Astrocyte of the cerebellum (primary cell): ENCODE measurements around the gene TNFRSF6B.
"Not testable (repeated sequence)": the region's sequence is repeated elsewhere in the genome, so short reads cannot be mapped to it uniquely, and the experiment has no call there.

Experiments used
- DNase-seq: peaks from one replicate; pipeline ENCODE4 v3.0.0-alpha.2; 2011; ENCODE audit warnings: low read depth
- H3K4me3 ChIP-seq: 2 replicates; pipeline ENCODE4 v1.5.1; 2011; ENCODE audit warnings: mild to moderate bottlenecking, low read depth, low read length, moderate library complexity
- in situ Hi-C: cut with HindIII; loops from 2 replicates; pipeline ENCODE4 v1.10.0; 2017; ENCODE audit warnings: low sequenced_read_pairs
- TF ChIP-seq, protein P1 (sequence below): IDR thresholded peaks from 2 replicates; pipeline ENCODE4 v1.5.1; 2012; ENCODE audit warnings: low read length, low read depth, moderate library complexity, mild to moderate bottlenecking; ENCODE audit errors: missing control alignments

Gene TNFRSF6B

DNA sequence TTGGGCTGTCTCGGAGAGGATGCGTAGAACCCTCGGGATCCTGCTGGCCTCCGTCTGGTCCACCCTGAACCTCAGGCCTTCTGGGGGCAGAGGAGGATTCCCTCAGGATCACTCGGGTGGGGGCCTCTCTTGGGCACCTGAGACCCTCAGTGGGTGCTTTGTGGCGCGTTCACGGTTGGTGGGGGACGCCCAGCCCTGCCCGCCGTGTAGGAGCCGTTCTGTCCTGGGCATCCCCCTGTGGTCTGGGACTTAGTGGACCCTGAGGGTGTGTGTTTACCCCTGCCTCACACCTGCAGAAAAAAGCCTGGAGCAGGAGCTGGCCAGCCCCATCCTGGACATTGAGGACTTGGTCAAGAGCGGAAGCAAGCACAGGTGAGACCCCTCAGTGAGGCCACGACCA, 30.7 kb upstream of the TNFRSF6B start:
- TF ChIP-seq, protein P1, sequence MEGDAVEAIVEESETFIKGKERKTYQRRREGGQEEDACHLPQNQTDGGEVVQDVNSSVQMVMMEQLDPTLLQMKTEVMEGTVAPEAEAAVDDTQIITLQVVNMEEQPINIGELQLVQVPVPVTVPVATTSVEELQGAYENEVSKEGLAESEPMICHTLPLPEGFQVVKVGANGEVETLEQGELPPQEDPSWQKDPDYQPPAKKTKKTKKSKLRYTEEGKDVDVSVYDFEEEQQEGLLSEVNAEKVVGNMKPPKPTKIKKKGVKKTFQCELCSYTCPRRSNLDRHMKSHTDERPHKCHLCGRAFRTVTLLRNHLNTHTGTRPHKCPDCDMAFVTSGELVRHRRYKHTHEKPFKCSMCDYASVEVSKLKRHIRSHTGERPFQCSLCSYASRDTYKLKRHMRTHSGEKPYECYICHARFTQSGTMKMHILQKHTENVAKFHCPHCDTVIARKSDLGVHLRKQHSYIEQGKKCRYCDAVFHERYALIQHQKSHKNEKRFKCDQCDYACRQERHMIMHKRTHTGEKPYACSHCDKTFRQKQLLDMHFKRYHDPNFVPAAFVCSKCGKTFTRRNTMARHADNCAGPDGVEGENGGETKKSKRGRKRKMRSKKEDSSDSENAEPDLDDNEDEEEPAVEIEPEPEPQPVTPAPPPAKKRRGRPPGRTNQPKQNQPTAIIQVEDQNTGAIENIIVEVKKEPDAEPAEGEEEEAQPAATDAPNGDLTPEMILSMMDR, result no peak

DNA sequence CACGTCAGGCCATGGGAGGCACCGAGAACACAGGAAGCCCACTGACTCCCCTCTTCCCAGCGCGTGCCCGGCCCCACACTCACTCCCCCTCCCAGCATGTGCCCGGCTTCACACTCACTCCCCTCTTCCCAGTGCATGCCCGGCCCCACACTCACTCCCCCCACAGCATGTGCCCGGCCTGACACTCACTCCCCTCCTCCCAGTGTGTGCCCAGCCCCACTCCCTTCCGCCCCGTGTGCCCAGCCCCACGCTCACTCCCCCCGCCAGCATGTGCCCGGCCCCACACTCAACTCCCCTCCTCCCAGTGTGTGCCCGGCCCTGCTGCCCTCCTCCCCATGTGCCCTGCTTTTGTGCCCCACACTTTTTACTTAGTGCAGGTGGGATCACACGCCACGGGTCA, 28.6 kb upstream of the TNFRSF6B start:
- no peak overlapping the region for H3K4me3 ChIP-seq
- DNase-seq, result no peak
- TF ChIP-seq, protein P1, result no peak
- in situ Hi-C loops, result loop anchor here (10.0 kb wide), 1 partner anchor 133 kb away; the partner anchor contains the start of gene PTK6

More for the DNA sequence above, 30.7 kb upstream of the TNFRSF6B start:
- DNase-seq, result no peak
- H3K4me3 ChIP-seq, result no peak overlapping the region
- in situ Hi-C loops, result loop anchor here (10.0 kb wide), 1 partner anchor 131 kb away; the partner anchor contains the start of gene PTK6

DNA sequence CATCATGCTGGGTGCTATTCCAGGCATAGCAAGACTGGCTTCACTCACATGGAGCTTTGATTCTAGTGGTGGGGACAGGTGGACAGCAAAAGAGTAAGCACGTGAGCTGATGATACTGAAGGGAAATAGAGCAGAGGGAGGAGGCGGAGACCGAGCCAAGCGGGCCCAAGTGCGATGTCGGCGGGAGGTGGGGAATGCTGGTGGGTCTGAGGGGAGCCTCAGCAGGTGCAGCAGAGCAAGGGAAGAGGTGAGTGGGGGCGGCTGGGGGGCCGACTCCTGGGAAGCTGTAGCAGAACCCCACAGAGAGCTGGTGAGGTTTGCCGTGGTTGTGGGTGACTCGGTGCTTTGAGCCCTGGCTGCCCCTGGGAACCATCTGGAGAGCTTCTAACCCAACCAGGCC, 28.1 kb upstream of the TNFRSF6B start:
- in situ Hi-C loops, result loop anchor here (10.0 kb wide), 1 partner anchor 134 kb away; the partner anchor contains the start of gene PTK6
- H3K4me3 ChIP-seq, result no peak overlapping the region
- DNase-seq, result no peak
- TF ChIP-seq, protein P1, result no peak

DNA sequence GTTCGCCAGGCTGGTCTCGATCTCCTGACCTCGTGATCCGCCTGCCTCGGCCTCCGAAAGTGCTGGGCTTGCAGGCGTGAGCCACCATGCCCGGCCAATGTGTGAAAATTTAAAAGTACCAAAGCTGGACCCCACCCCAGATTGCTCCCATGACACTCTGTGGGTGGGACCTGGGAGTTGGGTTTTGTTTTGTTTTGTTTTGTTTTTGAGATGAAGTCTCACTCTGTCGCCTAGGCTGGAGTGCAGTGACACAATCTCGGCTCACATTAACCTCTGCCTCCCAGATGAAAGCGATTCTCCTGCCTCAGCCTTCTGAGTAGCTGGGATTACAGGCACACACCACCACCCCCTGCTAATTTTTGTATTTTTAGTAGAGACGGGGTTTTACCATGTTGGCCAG, 24.8 kb upstream of the TNFRSF6B start:
- DNase-seq, in situ Hi-C loops, H3K4me3 ChIP-seq: not testable (repeated sequence)

DNA sequence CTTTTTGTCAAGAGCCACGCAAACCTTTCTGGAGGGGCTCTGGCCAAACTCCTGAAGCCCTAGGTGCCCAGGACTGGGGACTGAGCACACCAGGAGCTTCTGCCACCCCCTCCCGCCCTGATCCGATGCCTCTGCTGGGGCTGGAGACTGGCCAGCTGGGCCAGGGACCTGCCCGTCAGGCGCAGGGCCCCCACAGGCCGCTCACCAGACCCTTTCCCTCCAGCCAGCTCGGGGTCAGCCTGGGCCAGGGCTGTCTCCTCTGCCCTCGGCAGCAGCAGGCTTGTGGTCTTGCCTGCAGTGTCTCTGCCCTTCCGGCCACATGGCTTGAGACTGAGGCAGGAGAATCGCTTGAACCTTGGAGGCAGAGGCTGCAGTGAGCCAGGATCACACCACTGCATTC, 23.8 kb upstream of the TNFRSF6B start:
- TF ChIP-seq, protein P1, result no peak
- no peak overlapping the region for H3K4me3 ChIP-seq
- in situ Hi-C loops, result no loop called here
- no peak for DNase-seq

DNA sequence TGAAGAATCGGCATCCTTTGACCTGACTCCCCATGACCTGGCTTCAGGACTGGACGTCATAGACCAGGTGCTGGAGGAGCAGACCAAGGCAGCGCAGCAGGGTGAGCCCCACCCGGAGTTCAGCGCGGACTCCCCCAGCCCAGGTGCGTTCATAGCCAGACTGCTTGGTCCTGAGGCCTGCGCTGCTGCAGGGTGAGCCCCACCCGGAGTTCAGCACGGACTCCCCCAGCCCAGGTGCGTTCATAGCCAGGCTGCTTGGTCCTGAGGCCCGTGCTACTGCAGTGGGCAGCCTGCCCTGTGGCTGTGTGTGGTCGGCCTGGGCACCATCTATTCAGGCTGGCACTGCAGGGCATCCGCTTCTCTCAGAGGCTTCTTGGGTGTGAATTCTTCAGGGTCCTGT, 22.5 kb upstream of the TNFRSF6B start:
- DNase-seq, result no peak
- in situ Hi-C loops, result no loop called here
- TF ChIP-seq, protein P1, result no peak
- no peak overlapping the region for H3K4me3 ChIP-seq

DNA sequence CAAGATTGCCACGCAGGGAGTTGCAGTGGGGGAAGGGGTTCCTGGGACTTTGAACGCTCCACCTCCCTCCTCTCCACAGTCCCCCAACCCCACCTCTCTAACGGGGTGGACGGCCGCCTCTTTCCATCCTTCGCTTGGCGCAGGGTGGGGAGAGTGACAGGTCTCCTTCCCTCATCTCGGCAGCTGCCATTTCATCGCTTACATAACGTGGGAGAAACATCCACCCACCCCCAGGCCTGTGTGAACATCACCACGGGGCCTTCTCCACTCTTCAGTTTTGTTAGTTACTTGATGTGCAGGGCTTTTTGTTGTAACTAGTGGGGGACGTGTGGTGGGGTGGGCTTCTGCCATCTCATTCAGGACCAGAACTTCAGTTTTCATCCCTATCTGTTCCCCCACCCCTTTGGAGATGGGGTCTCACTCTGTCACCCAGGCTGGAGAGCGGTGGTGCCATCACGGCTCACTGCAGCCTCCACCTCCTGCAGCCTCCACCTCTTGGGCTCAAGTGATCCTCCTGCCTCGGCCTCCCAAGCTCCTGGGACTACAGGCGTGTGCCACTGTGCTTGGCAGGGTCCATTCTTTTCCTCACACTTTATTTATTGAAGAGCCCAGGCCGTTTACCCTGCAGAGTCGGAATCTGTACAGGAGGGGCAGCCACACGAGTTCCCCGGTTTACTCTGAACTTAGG, 20.6 kb upstream of the TNFRSF6B start:
- DNase-seq, result no peak
- in situ Hi-C loops, result no loop called here
- H3K4me3 ChIP-seq, result no peak overlapping the region
- TF ChIP-seq, protein P1, result no peak
